ENCODE results near the gene MGAT5.
"Not testable (repeated sequence)": the region's sequence is repeated elsewhere in the genome, so short reads cannot be mapped to it uniquely, and the experiment has no call there.

Gene MGAT5

GRCh38 chr2:134280726-134281125 is 26.9 kb downstream of the MGAT5 start:
- DNase-seq = no peak

GRCh38 chr2:134281815-134282419 is 28.0 kb downstream of the MGAT5 start:
- no peak for DNase-seq

- no peak for DNase-seq
Observed at GRCh38 chr2:134282629-134283400, 28.9 kb downstream of the MGAT5 start.

GRCh38 chr2:134283661-134284060 is 29.8 kb downstream of the MGAT5 start:
- no peak for DNase-seq

GRCh38 chr2:134284119-134284670 is 30.3 kb downstream of the MGAT5 start:
- no peak for DNase-seq

GRCh38 chr2:134287323-134287722 is 33.5 kb downstream of the MGAT5 start:
- no peak for DNase-seq

- DNase-seq = no peak
Observed at GRCh38 chr2:134288814-134289213, 34.9 kb downstream of the MGAT5 start.

- no peak for DNase-seq
Observed at GRCh38 chr2:134289225-134289624, 35.4 kb downstream of the MGAT5 start.

- DNase-seq = no peak
Observed at GRCh38 chr2:134290358-134290757, 36.5 kb downstream of the MGAT5 start.

GRCh38 chr2:134292514-134292913 is 38.6 kb downstream of the MGAT5 start:
- DNase-seq = no peak

- no peak for DNase-seq
Observed at GRCh38 chr2:134293719-134294537, 40.1 kb downstream of the MGAT5 start.

GRCh38 chr2:134294598-134294997 is 40.7 kb downstream of the MGAT5 start:
- not testable (repeated sequence) for DNase-seq

- DNase-seq = no peak
Observed at GRCh38 chr2:134295441-134295840, 41.6 kb downstream of the MGAT5 start.

- no peak for DNase-seq
Observed at GRCh38 chr2:134296301-134296700, 42.4 kb downstream of the MGAT5 start.

GRCh38 chr2:134299334-134299733 is 45.5 kb downstream of the MGAT5 start:
- DNase-seq = no peak

GRCh38 chr2:134300585-134300984 is 46.7 kb downstream of the MGAT5 start:
- DNase-seq = no peak

GRCh38 chr2:134301099-134301927 is 47.4 kb downstream of the MGAT5 start:
- DNase-seq = no peak

- DNase-seq = no peak
Observed at GRCh38 chr2:134301928-134302260, 48.0 kb downstream of the MGAT5 start.

- DNase-seq = no peak
Observed at GRCh38 chr2:134304394-134305108, 50.7 kb downstream of the MGAT5 start.

GRCh38 chr2:134305109-134305491 is 51.2 kb downstream of the MGAT5 start:
- DNase-seq = no peak

GRCh38 chr2:134306521-134306920 is 52.6 kb downstream of the MGAT5 start:
- no peak for DNase-seq

GRCh38 chr2:134307334-134307733 is 53.5 kb downstream of the MGAT5 start:
- no peak for DNase-seq
